GM12891 (cell line): ENCODE data around the gene FAM20A.

Experiments used
- DNase-seq: peaks from one replicate; pipeline ENCODE4 v3.0.0; 2011; ENCODE audit warnings: low spot score; ENCODE audit not compliant: insufficient read length
- FAIRE-seq: peaks from 2 replicates; lab custom pipeline; 2011; peaks lifted over from hg19 to GRCh38; lab: Jason Lieb, UNC
- PAX5 ChIP-seq: IDR thresholded peaks from 2 replicates; pipeline ENCODE4 v1.6.1; 2011; ENCODE audit warnings: low read length, moderate library complexity, mild to moderate bottlenecking; ENCODE audit not compliant: insufficient read depth, severe bottlenecking
- POLR2A ChIP-seq: IDR thresholded peaks from 2 replicates; pipeline ENCODE4 v1.6.1; 2011; ENCODE audit warnings: low read depth, low read length, control low read depth
- POLR2AphosphoS5 ChIP-seq: IDR thresholded peaks from 2 replicates; pipeline ENCODE4 v1.6.1; 2011; ENCODE audit warnings: low read depth, low read length, control low read depth
- POU2F2 ChIP-seq: IDR thresholded peaks from 2 replicates; pipeline ENCODE4 v1.6.1; 2011; ENCODE audit warnings: low read depth, mild to moderate bottlenecking, control low read depth, low read length, moderate library complexity
- SPI1 ChIP-seq: IDR thresholded peaks from 2 replicates; pipeline ENCODE4 v1.6.1; 2011; ENCODE audit warnings: low read depth, low read length, control low read depth
- TAF1 ChIP-seq: IDR thresholded peaks from 2 replicates; pipeline ENCODE4 v1.6.1; 2011; ENCODE audit warnings: low read depth, low read length, control low read depth

FAM20A gene

DNA sequence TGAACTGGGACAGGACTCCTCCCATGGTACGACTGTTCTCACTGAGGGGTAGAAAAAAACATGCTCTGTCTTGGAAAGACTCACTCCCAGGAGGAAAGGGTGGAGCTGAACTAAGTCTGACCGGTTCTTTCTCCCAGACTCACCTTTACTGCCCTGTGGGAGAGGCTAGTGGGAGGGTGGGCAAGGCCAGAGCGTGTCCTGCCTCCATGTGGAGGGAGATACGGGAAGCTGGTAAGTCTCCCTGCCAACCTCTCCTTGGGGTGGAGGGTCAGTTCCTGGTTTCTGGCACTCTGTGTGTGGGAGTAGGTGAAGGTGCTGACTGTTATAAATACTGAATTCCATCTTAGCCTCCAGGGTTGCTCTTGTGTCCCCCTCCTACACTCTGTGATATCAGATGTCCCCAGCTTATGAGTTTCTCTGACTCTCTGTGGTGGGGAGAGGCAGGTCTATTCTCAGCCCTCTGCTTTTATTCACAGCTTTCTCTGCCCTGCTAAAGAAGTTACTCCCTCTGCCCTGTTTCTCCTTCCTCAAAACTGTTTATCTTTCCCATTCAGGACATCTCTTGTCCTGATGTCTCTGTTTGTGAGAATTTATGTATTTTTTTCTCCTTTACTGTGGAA is 26.9 kb upstream of the FAM20A start:
- no peak for TF ChIP-seq PAX5
- no peak for TF ChIP-seq SPI1
- no peak for TF ChIP-seq POLR2AphosphoS5
- TF ChIP-seq TAF1, result no peak
- no peak for TF ChIP-seq POLR2A
- TF ChIP-seq POU2F2, result no peak
- FAIRE-seq, result no peak

DNA sequence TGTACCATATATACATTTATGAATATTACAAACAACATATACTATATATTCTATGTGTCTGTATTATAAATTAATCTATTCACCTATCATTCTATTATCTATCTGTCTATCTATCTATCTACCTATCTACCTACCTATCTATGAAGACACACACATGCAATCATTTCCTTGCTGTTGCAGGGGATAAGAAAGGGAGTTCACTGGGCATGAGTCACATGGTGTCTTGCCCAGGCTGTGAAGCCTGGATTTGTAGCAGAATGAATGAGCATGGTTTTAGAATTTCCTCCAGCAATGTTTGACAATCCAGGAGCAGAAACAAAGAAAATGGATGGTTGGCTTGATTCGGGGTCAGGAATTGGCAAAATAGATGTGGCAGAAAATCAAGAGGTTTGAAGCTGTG is 23.2 kb upstream of the FAM20A start:
- no peak for DNase-seq

More for the DNA sequence above, 26.9 kb upstream of the FAM20A start:
- DNase-seq, result no peak

DNA sequence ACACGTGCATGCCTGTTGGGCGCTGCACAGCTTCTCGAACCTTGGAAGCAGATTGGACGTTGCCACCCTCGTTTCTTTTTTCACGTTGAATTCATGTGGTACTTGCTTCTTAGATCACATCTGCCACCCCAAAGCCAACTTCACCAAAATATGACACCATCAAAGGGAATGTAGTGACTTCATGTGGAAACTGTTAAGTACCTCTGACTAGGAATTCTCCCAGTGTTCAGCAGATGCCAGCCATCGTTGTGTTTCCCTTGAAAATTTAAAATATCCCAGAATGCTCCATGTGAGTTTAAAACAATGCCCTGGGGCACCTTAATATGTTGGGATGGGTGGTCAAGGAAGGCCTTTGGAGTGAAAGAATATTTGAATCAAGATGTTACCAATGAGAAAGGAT is 22.6 kb upstream of the FAM20A start:
- DNase-seq (no peak), FAIRE-seq (no peak)
- TF ChIP-seq TAF1, result no peak
- TF ChIP-seq POLR2AphosphoS5, result no peak
- TF ChIP-seq PAX5, result no peak
- TF ChIP-seq SPI1, result no peak
- no peak for TF ChIP-seq POU2F2
- no peak for TF ChIP-seq POLR2A

More for the DNA sequence above, 23.2 kb upstream of the FAM20A start:
- TF ChIP-seq POLR2A (no peak), POLR2AphosphoS5 (no peak), TAF1 (no peak), PAX5 (no peak), SPI1 (no peak), POU2F2 (no peak)
- no peak for FAIRE-seq

DNA sequence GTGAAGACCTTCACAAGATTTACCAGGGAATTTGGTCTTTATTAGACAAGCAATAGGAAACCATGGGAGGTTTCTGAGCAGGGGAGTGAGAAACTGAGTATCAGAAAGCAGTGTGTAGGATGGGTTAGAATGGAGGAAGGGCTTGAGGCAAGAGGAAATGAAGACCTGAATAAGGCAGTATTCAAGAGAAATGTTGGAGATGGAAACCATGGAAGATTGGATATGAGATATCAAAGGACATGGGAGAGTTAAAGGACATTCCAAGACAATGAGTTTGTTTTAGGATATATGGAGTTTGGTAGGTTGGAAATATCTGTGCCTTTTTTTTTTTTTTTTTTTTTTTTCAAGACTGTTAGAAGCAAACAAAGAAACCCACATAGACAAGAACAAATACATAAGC is 21.3 kb upstream of the FAM20A start:
- TF ChIP-seq TAF1 (no peak), PAX5 (no peak), POLR2AphosphoS5 (no peak), SPI1 (no peak), POU2F2 (no peak), POLR2A (no peak)
- FAIRE-seq (no peak), DNase-seq (no peak)

DNA sequence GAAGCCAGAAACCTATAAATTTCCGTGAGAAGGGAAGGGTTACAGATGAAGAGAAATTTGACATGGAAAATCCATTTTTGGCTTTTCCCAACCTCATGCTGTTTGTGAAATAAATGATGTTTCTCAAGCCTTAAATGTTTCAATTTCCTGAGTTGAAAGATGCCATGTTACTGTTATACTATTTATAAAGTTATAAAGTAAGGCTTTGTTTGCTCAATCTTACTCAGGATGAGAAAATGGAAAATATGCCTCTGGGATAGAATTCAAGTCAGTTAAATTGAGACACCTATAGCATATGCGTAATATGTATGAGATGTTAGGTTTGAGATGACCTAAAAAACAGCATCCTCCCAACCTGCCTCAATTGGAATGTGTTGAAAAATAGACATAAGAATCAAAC is 19.9 kb upstream of the FAM20A start:
- DNase-seq (no peak), FAIRE-seq (no peak)

DNA sequence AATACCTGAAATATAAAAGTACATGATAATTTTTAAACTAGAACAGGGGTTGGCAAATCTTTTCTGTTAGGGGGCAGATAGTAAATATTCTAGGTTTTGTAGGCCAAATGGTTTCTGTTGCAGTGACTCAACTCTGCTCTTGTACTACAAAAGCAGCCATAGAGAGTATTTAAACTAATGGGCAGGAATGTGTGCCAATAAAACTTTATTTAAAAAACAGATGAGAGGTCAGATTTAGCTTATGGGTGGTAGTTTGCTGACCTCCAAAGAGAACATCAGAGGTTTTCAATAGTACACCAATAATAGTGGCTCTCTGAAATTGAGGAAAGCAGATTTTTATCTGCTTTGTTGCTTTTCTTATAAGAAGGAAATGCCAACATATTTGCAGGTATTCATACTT is 15.2 kb upstream of the FAM20A start:
- no peak for TF ChIP-seq POU2F2
- no peak for TF ChIP-seq TAF1
- DNase-seq (no peak), FAIRE-seq (no peak)

More for the DNA sequence above, 19.9 kb upstream of the FAM20A start:
- TF ChIP-seq SPI1, result no peak
- no peak for TF ChIP-seq POU2F2
- TF ChIP-seq PAX5, result no peak
- TF ChIP-seq POLR2AphosphoS5, result no peak
- TF ChIP-seq POLR2A, result no peak
- TF ChIP-seq TAF1, result no peak

DNA sequence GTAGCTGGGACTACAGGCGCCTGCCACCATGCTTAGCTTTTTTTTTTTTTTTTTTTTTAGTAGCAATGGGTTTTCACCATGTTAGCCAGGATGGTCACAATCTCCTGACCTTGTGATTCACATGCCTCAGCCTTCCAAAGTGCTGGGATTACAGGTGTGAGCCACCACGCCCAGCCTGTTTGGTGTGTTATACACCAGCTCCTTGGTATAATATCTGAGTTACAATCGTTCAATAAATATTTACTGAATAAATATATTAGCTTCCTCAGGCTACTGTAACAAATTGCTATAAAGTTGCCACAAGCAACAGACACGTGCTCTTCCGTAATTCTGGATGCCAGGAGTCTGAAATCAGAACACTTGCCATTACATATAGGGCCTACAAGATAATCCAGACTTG is 13.6 kb upstream of the FAM20A start:
- FAIRE-seq (no peak), DNase-seq (no peak)
- TF ChIP-seq POLR2AphosphoS5 (no peak), POU2F2 (no peak), PAX5 (no peak), POLR2A (no peak), SPI1 (no peak), TAF1 (no peak)

DNA sequence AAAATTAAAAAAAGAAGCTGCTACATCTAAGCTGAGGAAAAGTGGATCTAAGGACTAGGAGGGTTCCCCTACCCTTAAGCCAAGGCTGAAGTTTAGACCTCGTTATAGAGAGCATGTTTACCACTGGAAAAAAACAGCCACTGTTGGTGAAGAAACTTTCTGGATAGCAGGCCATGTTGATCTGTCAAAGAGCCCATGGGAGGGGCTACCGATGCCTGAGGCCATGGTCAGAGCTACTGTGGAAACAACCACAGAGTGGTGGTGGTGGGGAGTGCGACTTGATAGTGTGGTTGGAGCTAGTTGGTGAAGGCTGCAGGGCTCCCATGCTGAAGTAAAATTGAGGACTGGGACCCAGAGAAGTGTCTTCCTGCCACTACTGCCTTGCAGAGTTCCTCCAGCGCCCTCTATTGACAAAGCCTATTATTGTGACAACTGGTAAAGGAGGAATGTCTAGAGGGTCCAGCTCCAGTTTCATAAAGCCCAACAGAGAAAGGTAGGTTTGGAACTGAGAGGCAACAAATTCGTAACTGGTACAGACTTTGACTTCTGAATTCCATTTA is 12.7 kb upstream of the FAM20A start:
- DNase-seq, result no peak
- FAIRE-seq, result no peak
- TF ChIP-seq PAX5 (no peak), POU2F2 (no peak), POLR2AphosphoS5 (no peak), TAF1 (no peak), SPI1 (no peak), POLR2A (no peak)

DNA sequence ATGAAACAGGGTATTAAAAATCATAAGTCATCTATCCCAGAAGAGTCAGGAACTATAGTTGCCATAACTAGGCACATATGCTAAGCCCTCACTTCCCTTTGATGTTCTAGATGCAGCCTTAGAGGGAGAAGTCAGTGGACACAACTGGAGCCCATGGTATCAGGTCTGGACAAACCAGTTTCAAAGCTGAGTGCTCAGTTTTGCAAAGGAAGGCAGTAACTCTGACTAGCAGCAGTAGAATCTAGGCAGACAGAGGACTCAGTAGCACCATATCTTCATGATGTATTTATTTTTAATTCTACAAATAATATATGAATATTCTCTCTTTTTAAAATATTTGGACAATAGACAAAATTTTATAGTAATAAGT is 11.7 kb upstream of the FAM20A start:
- DNase-seq (no peak), FAIRE-seq (no peak)
- TF ChIP-seq TAF1 (no peak), POU2F2 (no peak), PAX5 (no peak), POLR2A (no peak), POLR2AphosphoS5 (no peak), SPI1 (no peak)
